KOPT-K1 (cell line): ENCODE results near the gene CNBP.
A peak's percentile ranks its signal among the peaks of the same experiment; 100 is the strongest.
"Not testable (repeated sequence)": the region's sequence is repeated elsewhere in the genome, so short reads cannot be mapped to it uniquely, and the experiment has no call there.

Experiments
- H3K27ac ChIP-seq: fragments of 200-600 bp; sonication (generic); 2 replicates; pipeline ENCODE4 v1.5.1; 2016; ENCODE audit warnings: antibody characterized with exemption, mild to moderate bottlenecking, low read depth, low read length; ENCODE audit not compliant: poor library complexity, severe bottlenecking
- H3K36me3 ChIP-seq: fragments of 200-600 bp; sonication (generic); 2 replicates; pipeline ENCODE4 v1.5.1; 2017; ENCODE audit warnings: antibody characterized with exemption, mild to moderate bottlenecking, low read length, moderate library complexity; ENCODE audit not compliant: insufficient read depth
- H3K9me3 ChIP-seq: fragments of 200-600 bp; sonication (generic); 2 replicates; pipeline ENCODE4 v1.5.1; 2017; ENCODE audit warnings: antibody characterized with exemption, low read length, mild to moderate bottlenecking; ENCODE audit not compliant: insufficient read depth, poor library complexity, severe bottlenecking

The CNBP gene

DNA sequence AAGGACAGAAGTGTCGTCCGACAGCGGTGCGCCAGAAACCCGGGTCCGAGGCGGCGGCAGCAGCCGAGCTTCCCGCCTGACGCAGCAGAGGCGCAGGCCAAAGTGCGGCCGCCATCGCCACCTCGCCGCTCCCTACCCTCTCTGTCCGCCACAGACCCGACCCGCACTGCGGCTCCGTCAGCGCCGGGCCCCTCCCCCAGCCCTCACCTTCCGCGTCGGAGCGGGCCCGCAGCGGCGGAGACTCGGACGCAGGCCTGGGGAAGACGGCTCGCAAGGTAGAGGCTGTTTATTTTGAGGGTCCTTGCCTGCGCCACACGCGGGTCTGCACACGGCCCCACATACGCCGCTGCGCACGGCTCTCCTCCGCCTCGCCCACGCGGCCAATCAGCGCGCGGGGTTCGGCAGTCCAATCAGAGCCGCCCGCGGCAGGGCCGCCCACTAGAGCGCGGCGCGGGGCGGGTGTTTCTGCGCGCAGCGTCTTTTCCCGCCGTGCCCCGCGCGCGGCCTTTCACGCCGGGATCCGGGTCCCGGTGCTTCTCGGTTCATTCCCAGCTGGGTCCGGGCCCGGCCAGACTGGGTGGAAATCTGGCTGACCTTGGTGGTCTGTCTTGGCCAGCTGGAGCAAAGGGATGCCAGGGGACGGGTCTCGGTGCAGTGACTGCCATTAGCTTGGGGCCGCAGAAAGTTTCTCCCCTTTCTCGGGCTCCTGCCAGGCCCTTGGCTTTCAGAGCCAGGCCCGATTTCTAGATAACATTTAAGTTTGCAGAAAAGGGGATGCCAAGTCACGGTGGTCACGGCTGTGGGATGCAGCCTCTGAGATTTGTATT is at the start of gene CNBP:
Gene CNBP, minus strand, starts transcription at position 328 of the 827 bp plus-strand sequence. CDS start 12,139 bp downstream, outside the sequence.
- Histone ChIP-seq H3K36me3 (peaks cover 27% of the 10 kb centered on the region), H3K27ac (peak within 1 kb of the TSS; percentile 95), H3K9me3 (no peaks in the 10 kb centered on the region)

DNA sequence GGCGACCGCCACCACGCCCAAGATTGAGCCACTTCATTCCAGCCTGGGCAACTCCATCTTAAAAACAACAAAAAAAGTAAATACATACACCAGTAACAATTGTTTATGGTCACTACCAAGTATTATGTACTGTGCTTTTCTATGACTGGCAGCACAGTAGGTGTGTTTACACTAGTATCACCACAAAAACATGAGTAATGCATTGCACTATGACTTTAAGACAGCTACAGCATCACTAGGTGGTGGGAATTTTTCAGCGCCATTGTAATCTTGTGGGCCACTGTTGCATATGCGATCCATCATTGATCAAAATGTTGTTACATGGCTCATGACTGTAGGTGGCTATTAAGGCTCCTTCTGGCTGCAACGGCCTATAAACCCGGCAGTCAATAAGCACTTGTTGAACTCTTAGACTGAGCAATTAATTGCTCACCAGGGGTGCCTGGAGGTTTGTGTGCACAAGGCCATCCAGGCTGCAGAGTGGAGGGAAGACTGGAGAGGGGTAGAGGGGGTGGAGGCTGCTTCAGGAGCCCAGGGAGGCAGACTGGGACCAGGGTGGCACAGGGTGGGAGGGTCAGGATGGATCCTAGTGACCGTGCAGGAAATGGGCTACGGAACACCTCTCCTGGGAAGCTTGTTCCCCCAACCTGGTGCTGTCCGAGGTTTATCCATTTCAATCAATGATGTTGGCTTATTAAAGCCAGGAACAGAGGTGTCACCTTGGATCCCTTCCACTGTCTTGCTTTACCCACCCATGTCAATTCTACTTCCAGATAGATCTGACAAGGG is 47.8 kb upstream of the CNBP start:
- H3K27ac ChIP-seq = no peak overlapping the region
- no peaks in the 10 kb centered on the region for H3K9me3 ChIP-seq
- H3K36me3 ChIP-seq = no peaks in the 10 kb centered on the region

DNA sequence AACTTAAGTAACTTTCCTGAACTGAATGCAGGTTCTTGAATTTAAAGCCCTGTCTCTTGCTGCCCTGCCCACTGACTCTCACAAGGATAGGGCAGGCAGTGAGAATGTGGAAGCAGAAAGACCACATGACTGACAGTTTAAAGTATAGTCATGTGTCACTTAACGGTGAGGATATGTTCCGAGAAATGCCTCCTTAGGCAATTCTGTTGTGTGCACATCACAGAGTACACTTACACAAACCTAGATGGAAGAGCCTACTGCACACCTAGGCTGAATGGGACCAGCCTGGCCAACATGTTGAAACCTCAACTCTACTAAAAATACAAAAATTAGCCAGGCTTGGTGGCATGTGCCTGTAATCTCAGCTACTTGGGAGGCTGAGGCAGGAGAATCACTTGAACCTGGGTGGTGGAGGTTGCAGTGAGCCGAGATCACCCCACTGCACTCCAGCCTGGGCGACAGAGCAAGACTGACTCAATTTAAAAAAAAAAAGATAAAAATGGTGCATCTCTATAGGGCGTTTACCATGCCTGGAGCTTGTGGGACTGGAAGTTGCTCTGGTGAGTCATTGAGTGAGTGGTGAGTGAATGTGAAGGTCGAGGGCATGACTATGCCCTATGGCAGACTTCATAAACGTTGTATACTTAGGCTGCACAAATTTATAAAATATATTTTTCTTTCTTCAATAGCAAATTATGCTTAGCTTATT is 46.8 kb upstream of the CNBP start:
- Histone ChIP-seq H3K27ac (no peak overlapping the region), H3K9me3 (no peaks in the 10 kb centered on the region), H3K36me3 (no peaks in the 10 kb centered on the region)

DNA sequence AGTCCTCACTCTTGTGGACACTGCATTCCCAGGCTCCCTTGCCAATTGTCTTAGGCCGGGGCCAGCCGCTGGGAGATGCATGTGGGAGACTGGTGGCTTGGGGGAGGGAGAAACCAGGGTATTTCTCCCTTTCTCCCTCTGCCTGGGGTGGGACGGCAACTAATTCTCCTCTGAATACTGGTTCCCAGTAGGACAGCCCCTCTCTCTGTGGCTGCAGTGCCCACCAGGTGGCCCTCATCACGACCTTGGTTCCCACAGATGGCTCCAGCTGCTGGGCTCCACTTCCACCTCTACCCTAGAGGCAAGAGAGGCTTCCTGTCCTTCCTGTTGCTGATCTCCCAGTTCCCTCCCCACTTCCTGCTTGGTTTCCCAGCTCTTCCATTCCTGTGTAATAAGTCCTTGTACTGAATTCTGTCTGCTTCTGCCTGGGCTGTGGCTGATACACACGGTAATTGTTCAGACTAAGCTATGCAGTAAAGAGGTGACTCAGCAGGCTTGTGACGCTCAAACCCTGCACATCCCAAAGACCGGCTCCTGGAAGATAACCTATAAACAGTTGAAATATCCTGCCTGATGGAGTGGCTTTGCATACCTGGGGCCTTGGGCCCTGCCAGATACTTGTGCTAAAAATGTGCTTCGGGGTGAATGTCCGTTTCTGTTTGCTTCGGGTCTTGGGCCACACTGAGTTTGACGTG is 45.3 kb upstream of the CNBP start:
- Histone ChIP-seq H3K9me3 (no peaks in the 10 kb centered on the region), H3K27ac (no peak overlapping the region), H3K36me3 (no peaks in the 10 kb centered on the region)

DNA sequence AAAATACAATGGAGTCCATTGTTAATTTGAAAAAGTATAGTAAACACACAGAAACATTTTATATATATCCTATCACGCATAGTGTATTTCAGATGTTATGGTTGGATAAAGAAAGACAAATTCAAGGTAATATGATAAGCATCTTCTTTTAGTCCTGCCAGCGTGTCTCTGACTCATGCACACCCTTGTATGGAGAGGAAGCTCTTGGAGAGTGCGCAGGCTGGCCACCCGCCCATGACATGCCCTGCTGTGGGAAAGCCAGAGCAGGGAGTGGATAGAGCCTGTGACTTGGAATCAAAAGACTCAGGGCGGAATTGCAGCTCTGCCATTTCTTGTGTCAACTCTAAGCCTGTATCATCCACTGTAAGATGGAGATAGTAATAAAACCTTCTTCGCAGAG is 42.7 kb upstream of the CNBP start:
- no peak overlapping the region for H3K27ac ChIP-seq
- H3K36me3 ChIP-seq = no peaks in the 10 kb centered on the region
- no peaks in the 10 kb centered on the region for H3K9me3 ChIP-seq

DNA sequence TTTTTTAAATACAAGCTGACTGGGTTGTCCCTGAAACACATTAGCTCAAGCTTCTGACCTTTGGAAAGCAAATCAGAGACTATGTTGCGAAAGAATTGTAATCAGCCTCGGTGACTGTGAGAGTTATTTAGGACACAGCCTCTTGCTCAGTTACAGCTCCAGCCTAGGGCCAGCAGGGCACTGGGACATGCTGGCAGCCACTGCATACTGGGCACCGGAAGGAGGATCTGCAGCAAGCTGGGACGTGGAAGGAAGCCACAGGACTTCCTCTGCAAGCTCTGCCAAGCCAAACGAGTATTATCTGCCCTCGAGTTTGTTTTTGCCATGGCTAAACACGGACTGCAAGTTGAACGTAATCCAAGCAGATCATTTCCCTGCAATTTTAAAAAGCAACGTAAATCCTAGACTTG is 41.3 kb upstream of the CNBP start:
- H3K27ac ChIP-seq = no peak overlapping the region
- H3K9me3 ChIP-seq = no peaks in the 10 kb centered on the region
- H3K36me3 ChIP-seq = no peaks in the 10 kb centered on the region

DNA sequence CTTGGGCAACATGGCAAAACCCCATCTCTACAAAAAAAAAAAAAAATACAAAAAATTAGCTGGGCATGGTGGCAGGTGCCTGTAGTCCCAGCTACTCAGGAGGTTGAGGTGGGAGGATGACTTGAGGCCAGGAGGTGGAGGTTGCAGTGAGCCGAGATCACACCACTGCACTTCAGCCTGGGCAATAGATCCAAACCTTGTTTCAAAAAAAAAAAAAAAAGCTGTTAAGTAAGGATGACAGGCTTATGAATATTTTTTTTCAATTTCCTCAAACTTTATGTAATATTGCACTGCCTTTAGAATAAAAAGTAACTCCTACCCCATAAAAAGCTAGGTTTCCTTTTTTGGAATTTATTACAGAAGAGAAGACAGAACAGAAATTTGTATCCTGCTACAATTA is 40.7 kb upstream of the CNBP start:
- not testable (repeated sequence) for H3K9me3 ChIP-seq, H3K36me3 ChIP-seq, H3K27ac ChIP-seq

DNA sequence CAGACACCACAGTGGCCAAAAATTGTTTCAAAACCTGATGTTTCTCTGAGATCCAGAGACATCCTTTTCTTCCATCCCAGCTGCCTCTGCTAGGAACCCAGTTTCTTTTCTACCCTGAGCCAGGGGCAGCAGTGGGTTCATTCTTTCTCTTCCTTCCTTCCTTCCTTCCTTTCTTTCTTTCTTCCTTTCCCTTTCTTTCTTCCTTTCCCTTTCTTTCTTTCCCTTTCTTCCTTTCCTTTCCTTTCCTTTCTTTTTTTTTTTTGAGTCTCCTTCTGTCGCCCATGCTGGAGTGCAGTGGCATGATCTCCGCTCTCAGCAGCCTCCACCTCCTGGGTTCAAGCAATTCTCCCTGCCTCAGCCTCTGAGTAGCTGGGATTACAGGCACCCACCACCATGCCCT is 35.0 kb upstream of the CNBP start:
- no peak overlapping the region for H3K27ac ChIP-seq
- no peaks in the 10 kb centered on the region for H3K36me3 ChIP-seq
- no peaks in the 10 kb centered on the region for H3K9me3 ChIP-seq

DNA sequence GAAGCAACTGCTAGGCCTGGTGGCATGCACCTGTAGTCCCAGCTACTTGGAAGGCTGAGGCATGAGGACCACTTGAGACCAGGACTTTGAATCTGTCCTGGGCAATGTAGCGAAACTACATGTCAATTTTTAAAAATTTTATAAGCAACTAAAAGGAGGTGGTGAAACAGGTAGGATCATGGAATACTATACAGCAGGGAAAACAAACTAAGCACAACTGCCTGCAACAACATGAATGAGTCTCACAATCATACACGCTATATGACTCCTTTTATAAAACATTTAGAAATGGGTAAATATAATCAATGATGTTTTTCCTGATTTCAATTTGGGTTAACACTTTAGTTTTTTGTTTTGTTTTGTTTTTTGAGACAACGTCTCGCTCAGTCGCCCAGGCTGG is 29.5 kb upstream of the CNBP start:
- H3K27ac ChIP-seq = no peak overlapping the region
- H3K9me3 ChIP-seq = no peaks in the 10 kb centered on the region
- H3K36me3 ChIP-seq = no peaks in the 10 kb centered on the region

DNA sequence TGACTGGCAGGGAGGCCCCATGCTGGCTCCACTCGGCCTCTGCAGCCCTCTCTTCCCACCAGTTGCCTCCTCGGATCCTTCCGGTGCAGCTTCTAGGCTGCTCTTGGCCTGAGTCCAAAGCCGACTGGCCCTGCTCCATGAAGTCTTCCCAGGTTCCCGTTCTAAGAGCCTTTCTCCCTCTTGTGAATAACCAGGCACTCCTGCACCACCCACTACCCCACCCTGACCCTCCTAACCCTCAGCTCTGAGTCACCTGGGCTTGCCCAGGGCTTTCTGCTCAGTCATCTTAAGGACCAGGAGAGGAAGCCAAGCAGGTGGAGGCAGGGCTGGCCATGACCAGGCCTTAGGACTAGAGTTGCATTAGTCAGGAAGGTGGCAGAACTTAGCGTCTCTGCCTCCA is 28.1 kb upstream of the CNBP start:
- Histone ChIP-seq H3K9me3 (no peaks in the 10 kb centered on the region), H3K27ac (no peak overlapping the region), H3K36me3 (no peaks in the 10 kb centered on the region)

DNA sequence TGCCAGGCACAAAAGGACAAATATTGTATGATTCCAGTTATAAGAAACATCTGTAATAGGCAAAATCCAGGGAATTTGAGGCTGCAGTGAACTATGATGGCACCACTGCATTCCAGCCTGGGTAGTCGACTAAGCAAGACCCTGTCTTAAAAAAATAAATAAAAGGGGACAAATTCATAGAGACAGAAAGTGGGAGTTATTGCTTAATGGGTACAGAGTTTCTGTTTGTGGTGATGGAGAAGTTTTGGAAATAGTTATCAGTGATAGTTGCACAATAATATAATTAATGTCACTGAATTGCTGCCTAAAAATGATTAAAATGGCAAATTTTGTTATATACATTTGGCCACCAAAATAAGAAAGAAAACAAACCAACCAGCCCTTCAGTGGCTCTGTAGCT is 27.6 kb upstream of the CNBP start:
- Histone ChIP-seq H3K9me3 (no peaks in the 10 kb centered on the region), H3K27ac (no peak overlapping the region), H3K36me3 (no peaks in the 10 kb centered on the region)

DNA sequence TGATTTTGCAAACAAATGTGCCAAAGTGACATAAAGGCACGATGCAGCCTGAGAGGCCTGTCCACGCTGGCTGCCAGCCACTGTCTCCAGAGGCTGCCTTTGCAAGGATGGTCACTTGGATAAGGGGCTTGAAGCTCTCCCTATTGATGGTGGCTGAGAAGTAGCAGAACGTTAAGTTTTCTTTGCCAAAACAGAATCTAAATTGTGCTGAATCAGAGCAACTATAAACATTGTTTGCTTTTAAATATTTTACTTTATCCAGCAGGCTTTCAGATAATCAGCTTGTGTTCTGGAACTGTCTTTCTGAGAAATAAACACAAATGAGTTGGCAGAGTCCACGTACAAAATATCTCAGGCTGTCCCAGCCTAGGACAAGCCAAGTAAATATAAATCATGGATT is 23.8 kb upstream of the CNBP start:
- H3K9me3 ChIP-seq = no peaks in the 10 kb centered on the region
- no peaks in the 10 kb centered on the region for H3K36me3 ChIP-seq

DNA sequence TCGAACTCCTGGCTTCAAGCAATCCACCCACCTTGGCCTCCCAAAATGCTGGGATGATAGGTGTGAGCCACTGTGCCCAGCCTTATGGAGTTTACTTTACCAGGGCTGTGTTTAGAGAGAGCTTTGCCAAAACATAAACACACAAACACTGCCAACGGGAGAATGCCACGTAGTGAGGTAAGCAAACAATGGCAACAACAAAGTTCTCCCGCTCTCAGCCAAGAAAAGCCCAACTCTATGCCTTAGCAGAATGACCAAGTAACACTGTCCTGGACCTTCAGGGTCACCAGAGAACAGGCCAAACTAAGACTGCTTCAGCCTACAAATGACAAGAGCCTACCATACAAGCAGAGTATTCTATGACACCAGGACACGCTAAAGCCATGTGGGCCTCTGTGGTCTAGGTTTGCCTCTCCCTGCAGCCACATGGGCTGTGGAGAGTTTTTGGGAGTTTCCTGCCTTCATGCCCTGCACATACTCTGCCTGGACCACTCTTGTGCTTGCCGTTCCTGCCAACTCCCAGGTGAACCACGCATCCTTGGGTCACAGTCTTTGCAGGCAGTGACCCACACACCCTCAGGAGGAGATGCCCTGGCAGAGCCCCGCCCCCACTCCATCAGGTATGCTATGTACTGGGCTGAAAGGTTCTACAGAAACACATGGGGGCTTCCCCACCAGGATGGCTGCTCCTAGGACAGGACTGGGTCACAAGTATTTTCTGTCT is 21.6 kb upstream of the CNBP start:
- Histone ChIP-seq H3K36me3 (no peaks in the 10 kb centered on the region), H3K9me3 (no peaks in the 10 kb centered on the region), H3K27ac (no peak overlapping the region)

More for the DNA sequence above, 23.8 kb upstream of the CNBP start:
- no peak overlapping the region for H3K27ac ChIP-seq

DNA sequence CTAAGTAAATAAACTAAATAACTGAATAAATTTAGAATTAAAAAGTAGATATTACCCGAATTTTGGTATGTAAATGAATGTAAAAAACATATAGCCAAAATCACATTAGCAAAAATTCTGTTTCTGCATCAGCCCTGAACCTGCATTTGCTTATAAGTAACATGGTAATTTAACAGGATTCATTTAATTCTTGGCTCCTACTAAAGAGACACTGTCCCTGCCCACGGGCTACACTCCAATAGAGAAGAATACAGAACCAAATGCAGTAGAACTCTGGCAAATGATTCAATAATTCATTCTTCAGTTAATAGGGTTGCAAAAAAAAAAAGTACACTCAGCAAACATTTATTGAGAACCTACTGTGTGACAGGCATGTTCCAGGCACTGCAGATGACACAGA is 20.8 kb upstream of the CNBP start:
- no peak overlapping the region for H3K27ac ChIP-seq
- H3K9me3 ChIP-seq = no peaks in the 10 kb centered on the region
- H3K36me3 ChIP-seq = no peaks in the 10 kb centered on the region
